ENCODE measurements around the gene SLC4A1.

SLC4A1 gene

DNA sequence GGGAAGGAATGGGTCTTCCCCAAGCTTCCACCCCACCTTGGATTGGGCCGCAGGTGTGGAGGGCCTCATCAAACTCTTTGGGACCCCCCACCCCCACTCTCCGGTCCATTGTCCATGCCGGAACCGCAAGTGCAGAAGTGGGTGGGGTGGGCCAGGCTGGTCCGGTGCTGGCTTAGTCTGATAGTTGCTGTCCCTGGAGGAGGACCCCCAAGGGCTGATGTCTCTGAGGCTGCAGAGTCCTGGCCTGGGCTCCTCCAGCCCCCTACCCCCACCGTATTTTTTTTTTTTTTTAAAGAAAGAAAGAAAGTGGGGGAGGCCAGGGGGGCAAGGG lies 61.1 kb downstream of the SLC4A1 start:
- no peak for DNase-seq (ENCODE audit: low read depth in 2 of 2)

DNA sequence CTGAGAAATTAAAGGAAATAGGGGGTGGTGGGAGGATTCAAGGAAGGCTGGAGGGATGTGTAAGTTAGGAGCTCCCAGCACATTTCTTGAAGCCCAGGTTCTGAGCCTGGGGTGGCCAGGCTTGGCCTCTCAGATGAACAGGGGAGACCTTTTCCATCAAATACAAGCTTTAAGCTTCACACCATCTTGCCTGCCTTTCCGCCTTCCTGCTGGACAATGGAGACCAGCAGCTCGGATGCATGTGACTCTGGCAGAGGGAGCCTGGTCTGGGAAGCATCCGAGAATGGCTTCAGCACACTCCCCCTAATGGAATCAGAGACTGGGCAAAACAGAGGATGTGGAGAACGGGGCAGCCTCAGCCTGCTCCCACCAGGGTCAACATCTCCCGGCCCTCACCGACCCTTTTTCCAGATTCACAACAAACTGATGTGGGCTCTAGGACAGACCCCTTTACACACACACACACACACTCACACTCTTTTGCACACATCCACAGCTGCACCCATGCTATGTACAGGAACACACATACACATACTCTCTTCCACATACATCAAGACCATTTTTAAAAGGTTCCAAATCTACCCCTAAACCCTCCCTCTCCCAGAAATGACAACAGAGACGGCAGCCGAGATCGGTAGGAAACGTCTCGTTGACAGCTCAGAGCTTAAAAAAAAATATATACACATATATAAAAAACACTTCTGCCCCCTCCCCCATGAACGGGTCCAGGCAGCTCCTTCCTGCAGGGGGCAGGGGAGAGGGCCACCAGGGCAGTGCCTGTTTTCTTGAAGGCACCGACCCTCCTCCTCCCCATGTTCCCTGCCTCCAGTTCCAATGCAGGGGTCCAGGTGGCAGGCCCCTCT lies 61.7 kb downstream of the SLC4A1 start:
- DNase-seq (ENCODE audit: low read depth in 2 of 2) = no peak

DNA sequence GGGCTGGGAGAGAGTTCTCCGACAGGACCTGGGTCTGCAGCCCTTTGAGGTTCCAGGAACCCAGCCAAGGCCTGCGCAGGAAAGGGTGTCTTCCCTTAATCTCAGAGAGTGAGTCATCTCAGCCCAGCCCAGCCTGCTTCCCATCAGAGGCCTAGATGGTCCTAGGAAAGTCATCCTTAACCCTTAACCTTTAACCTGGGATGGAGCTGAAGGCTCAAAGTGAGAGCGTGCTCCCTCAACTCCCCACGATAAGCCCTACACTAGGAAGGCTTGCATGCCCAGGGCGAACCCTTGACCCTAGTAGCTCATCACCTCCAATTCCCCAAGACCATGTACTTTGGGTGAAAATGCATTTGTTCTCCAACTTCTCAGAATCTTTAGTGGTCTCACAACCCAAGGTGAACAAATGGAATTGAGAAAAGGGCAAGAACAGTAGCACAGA lies 63.5 kb downstream of the SLC4A1 start:
- no peak for DNase-seq (ENCODE audit: low read depth in 2 of 2)

DNA sequence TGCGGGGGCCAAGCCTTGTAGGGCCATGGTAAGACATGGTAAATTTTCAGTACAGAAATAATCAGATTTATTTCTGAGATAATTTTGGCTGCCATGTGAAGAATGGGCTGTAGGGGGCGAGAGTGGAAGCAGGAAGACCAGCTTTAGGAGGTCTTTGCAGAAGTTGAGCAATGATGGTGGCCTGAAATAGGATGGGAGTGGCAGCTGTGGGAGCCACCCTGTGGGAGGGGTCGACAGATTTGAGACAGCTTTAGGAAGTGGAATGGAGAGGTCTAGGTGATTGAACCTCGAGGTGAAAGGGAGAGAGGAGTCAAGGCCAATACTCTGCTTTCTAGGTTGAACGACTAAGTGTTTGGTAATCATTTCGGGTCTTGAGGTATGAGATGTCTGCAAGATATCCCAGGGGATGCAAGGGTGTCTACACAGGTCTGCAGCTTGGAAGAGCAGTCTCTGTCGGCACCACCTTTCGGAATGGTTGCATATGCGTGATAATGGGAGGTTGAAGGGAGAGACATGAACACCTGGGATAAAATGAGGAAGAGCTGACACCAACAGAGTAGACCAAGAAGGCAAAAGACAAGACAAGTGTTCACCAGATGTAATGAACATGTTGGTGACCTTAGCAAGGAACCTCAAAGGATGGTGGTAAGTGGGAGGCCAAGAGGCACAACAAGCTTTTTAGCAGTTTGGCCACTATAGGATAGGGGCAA lies 64.0 kb downstream of the SLC4A1 start:
- DNase-seq (ENCODE audit: low read depth in 2 of 2) = no peak

DNA sequence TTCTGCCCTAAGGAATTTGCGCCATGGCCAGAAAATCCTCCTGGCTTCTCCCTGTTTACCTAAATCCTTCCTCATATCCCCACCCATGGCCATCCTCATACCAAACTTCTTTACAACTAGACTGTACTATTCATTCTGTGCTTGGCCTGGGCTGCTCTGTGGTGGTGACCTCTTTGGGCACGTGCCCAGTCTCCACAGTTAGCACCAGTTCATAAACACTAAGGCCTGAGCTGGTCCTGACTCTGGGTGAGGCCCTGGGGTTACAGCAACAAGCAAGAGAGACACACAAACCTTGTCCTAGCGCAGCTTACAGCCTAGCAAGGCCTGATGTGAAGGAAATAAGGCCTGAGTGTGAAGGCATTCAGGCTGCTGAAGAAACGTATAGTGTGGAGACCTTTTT lies 65.2 kb downstream of the SLC4A1 start:
- no peak for DNase-seq (ENCODE audit: low read depth in 2 of 2)

DNA sequence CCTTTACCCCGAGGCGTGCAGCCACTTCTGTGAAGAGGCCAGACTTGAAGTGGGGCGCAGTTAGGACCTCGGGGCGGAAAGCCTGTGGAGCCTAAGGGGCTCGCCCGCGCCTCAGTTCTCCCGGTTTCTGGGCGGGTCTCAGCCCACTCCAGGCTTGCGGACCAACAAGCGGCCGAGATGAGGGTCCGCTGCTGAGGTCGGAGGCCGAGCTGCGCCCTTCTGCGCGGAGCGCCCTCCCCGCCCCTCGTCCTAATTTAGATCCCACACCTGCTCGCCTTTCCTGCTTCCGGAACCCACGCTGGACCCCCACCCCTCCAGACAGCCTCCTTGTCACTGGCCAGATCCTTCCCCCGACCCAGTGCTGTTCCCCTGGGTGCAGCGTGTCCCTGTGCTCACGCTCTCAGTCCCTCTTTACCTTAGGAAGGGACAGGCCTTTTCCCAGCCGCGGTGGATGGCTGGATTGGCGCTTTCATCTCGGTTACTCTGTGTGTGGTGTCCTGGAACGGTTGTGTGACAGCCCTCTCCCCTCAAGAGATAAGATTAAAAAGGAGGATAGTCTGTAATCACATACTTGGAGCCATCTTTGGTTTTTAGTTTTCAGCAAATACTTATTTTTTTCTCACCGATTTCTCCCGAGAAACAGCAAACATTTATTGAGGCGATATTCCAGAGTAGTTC lies 67.3 kb downstream of the SLC4A1 start:
- no peak for DNase-seq (ENCODE audit: low read depth in 2 of 2)

DNA sequence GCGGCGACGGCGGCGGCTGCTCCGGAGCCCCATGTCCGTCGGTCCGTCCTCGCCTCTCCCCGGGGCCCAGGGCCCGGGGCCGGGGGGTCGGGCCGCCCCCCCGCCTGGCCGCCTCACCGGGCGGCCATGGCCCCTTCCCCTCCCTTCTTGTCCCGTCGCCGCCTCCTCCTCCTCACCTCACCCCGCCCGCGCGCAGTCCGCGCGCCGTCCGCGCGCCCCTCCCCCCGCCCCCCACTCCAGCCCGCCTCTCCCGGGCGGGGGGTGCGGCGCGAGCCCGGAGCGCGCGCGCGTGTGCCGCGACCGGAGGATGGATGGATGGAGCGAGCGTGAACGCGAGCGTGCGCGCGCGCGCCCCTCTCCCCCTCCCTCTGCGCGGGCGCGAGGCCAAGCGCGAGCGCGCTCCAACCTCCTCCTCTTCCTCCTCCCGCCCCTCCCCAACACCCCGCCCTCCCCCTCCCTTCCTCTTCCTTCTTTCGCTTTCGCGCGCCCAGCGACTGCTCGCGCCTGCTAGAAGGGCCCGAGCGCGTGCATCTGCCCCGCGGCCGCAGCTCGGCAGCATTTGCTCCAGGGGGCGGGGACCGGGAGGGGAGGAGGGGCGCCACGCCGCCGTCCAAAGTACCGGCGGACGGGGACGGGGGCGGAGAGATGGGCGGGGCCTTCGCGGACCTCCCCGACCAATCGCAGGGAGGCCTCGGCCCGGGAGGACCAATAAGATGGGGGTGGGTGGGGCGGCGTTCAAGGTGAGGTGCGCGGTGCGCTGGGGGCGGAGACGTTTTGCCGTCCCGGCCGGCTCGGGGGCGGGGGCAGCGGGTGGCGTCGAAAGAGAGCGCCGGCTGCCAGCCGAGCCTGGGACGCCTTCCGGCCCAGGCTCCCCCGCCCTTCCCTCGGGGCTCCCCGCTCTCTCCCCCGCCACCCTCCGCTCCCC lies 68.1 kb downstream of the SLC4A1 start, which contains the start of gene ATXN7L3:
Gene ATXN7L3 (minus strand): TSS at position 332 of the 925 bp plus-strand sequence. CDS start 1,814 bp downstream, outside the sequence.
- DNase-seq (ENCODE audit: low read depth in 2 of 2) = peak; percentile 99

DNA sequence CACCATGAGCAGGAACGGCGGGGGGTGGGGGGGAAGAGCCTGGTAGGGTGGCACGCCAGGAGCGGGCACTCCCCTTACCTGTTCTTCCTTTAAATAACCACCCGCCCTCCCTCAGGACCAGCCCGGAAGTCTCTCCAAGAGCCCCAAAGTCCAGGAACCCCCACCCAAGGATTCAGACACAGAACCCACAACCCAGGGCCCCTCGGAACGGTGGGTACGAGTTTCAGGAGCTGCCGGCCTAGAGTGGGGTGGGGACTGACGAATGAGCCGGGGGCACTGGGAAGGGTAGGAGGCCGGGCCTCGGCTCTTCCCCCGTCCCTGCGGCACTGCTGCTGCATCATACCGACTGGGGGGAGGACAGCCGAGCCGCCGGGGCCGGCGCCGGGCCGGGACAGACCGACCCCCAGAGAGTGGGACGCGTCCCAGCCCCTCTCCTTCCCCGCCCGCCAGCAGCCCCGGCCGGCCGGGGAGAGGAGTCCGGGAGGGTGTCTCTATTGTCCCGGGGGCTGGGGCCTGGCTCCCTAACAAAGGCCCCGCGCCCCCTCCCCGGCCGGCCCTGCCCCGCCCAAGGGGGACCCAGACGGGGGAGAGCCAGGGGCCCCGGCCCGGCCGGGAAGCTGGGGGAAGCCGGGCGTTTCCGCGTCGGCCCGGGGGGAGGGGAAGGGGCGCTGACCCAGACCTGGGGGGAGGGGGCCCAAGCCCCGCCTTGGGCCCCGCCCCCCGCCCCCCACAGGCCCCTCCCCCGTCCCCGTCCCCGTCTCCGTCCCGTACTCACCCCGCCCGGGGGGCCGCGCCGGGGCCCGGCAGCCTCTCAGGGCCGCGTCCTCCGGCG lies 69.0 kb downstream of the SLC4A1 start:
- DNase-seq (ENCODE audit: low read depth in 2 of 2) = no peak
